GM18505 (cell line): Measurements from ENCODE around the gene DGKI.

Source experiments
- ATAC-seq: cut with Tn5 transposase; IDR thresholded peaks from one replicate; pipeline ENCODE4 v1.9.1; 2021; ENCODE audit not compliant: unreplicated experiment
- POLR2A ChIP-seq: IDR thresholded peaks from 4 replicates; pipeline ENCODE4 v1.6.1; 2011; ENCODE audit warnings: borderline replicate concordance; ENCODE audit not compliant: insufficient read depth, insufficient read length; ENCODE audit errors: extremely low read depth

DGKI gene

DNA sequence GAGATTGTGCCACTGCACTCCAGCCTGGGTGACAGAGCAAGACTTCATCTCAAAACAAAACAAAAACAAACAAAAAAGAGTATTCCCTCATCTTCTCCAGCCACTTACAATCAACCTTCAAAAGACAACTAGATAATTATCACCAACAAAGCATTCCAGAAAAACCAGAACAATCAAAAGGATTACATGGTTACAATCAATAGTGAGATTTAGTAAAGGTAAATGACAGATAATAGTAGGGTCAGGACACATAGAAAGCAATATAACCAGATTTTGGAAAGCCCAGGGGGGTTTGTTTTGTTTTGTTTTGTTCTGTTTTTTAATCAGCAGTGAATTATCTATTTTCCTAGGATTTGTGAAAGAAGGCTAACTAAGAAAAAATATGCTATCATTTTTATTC lies 412.2 kb downstream of the DGKI start:
- ATAC-seq: no peak
- no peak for TF ChIP-seq POLR2A

DNA sequence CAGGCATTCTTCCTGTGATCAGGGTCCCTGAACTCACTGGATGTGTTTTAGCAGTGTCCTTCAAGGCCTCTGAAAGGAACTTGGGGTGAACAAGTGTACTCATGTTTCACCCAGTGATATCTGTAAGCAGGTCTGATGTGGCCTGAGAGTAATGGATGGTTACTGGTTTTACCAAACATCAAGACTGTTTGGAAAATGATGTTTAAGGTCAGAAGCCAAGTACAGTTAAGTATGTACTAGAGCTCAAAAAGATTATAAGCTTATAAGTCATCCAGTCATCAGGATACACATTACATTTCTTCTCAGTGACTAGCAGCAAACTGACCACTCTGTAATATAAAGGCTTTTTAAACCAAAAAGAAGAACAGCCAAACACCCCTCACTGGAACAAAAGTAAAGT lies 423.5 kb downstream of the DGKI start:
- no peak for TF ChIP-seq POLR2A
- no peak for ATAC-seq

DNA sequence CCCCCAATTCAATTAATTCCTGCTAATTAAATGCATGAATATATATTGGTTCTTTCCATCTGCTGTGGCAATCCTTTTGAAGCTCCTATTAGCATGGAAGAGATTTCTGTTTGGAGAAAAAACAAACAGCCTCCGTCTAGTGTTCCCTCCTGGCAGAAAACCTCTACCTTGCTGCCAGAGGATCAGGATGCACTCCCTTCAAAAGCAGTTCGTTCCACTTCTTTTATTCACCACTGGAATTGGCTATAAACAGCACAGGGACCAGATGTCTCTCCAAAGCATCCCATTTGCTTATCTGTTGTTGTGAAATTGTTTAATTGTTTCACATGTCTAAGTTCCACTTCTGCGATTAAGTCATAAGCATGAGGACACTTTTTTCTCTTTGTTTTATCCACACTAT lies 425.4 kb downstream of the DGKI start:
- no peak for TF ChIP-seq POLR2A
- ATAC-seq: no peak

DNA sequence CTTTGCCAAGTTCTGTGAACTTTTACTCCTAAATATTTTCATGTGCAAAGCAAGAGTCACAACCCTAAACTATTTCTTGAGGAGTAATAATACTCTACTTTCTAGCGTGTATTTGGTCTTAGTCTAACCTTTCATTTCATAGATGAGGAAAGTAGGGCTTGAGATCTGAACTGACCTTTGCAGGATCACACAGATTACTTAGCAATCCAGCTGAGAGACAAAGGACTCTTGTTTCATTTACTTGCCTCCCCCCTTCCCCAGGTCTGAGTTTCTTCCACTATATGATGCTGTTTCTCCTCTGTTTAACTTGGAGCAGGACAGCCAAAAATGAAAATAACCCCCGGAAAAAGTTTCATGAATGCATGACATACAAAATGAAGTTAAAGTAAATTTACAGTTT lies 427.9 kb downstream of the DGKI start:
- no peak for ATAC-seq
- no peak for TF ChIP-seq POLR2A

DNA sequence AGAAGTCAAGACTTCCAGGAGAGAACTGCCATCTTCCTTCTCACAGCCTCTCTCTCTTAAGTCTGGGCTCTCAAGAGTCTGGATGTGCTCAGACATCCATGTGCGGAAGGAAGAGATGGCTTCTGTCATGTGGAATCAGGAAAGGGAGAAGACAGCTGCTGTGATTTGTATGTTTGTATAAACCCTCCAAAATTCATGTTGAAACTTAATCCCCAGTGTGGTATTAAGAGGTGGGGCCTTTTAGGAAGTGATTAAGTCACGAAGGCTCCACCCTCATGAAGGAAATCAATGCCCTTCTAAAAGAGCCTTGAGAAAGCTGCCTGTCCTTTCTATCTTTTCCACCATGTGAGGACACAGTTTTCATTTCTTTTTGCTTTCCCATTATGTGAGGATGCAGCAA lies 429.3 kb downstream of the DGKI start:
- ATAC-seq: no peak
- TF ChIP-seq POLR2A: no peak

DNA sequence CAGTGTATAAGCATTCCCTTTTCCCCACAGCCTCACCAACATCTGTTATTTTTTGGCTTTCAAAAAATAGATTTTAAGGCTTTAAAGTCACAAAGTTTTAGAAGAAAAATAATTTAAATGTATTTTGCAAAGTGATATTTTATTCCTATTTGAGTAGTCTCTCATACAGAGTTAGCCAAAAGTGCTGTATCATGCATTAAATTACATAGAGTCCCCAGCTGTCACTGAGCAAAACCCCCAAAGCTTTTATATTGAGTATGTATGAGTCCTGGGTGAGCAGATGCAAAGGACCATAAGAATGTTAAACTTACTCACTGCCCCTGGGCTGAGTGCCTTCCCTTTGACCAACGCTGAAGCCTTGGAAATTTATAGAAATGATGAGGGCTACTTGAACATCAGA lies 432.9 kb downstream of the DGKI start:
- ATAC-seq: no peak
- no peak for TF ChIP-seq POLR2A

DNA sequence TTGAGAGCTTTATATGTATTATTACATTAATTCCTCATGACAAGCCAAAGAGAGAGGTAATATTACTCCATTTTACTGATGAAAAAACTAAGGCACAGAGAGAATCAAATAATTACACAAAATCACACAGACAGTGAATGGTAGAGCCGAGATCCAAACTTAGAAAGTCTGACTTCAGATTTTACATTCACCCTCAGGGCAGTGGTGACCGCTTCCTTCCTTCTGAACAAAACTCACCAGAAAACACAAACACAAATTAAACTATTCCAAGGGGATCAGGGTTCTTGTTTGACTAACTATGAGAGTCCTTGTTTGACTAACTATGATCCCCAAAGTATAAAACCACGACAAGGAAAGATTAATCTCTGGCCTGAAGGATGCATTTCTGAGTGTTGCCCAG lies 435.3 kb downstream of the DGKI start:
- TF ChIP-seq POLR2A: no peak
- no peak for ATAC-seq

DNA sequence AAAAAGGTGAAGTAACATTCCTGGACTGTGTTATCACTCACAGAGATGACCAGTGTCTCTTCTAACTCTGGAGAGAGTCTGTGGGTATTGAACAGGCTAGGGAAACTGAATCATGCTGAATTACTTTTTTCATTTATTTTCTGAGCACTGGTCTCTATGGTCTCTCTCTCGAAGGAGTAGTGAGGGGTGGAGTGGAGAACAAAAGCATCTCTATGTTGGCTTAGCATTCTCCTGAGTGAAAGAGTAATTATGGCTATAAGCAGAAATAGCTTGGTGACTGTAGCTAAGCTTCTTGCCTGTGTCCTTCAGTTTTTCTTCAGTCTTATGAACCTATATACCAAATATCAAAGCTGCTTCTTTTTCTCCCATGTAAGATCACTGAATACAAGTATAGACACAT lies 438.6 kb downstream of the DGKI start:
- no peak for TF ChIP-seq POLR2A
- no peak for ATAC-seq

DNA sequence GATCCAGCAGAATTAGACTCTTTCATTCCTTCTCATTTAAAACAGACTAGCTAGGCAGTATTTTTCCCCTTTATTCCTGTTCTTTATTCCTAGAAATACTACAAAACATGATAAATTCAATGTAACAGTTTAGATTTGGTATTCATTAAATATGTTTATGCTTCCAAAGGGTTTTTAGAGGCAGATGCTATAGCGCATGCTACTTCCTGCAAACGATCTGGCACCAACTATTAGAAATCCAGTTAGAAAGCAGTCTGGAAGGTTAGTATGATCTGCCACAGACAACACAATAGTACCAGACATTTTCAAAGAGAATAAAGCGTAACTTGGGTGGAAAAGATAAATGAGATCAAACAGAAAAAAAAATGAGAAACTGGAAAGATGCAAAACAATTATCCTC lies 439.7 kb downstream of the DGKI start:
- no peak for TF ChIP-seq POLR2A
- no peak for ATAC-seq

DNA sequence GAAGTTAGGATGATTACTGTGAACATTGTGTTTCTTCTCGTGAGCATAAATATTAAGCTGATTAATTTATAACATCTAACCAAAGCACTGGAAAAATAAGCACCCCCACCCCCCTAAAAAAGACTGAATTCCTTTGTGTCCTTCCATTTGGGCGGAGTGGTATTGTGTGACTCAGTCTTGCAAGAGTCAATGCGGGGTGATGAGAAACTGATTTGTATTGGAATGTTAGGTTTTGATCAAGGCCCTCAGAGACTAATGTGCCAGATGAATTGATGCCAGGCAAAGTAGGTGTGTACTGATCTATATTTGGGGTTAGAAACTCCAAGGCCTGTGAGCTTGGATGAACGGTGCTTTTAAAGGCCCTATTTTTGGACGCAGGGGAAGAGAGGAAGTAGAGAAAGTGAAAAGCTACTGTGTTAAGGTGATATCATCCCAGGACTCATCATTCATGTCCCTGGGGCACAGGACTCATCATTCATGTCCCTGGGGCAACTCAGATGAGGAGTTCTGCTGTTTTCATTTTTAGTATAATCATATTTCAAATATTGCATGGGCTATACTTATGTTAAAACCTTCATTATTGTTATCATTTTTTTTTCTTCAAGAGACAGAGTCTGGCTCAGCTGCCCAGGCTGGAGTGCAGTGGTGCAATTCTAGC lies 442.0 kb downstream of the DGKI start:
- TF ChIP-seq POLR2A: no peak
- no peak for ATAC-seq

DNA sequence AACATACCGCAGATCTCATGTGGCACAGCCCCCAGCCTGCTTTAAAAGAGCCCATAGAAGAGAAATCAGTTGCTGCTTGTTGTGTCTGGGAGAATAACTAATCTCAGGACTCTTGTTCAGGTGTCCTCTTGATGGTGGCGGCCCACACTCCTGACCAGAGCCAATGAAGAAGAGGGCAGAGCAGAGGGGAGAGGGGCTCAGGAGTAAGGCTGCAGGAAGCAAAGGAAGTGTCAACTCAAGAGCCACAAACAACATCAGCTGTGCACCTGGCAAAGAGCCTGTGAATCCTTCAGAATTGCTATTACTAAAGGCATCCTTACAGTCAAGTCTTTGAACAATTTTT lies 443.4 kb downstream of the DGKI start:
- TF ChIP-seq POLR2A: no peak

DNA sequence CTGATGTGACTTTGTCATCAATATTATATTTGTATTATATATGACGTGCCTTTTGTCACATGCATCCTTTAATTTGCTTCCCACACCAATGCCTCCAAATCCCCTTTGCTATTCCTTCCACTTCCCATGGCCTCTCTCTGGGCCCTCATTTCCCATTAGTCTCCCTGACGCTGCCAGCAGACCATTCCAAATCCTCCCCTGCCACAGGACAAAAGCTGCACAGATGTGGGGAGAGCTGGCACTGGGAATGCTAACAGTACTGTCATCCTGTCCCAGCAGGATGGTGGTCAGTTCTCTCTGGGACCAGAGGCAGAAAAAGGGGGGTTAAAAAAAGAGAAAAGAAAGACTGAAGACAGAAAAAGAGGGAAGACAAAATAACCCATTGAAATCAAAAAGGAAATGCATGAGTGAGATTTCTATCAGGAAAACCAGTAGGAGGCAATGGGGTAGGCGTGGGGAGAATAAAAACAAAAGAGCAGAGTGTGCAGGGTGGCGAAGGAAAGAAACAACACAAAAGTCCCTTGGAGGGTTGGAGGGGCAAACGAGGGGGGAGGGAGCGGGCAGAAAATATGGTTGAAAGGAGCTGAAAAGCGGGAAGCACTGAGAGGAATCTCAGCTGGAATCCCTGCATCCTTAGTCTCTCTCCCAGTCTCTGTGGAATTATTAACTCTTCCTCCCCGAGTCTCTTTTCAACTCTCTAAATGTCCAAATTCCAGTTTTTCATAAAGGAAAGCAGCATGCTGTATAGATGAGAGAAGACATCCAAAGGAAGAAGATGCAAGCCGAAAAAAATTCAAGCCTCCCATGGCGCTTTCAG lies 444.0 kb downstream of the DGKI start:
- ATAC-seq: no peak
- no peak for TF ChIP-seq POLR2A

More for the DNA sequence above, 443.4 kb downstream of the DGKI start:
- no peak for ATAC-seq

DNA sequence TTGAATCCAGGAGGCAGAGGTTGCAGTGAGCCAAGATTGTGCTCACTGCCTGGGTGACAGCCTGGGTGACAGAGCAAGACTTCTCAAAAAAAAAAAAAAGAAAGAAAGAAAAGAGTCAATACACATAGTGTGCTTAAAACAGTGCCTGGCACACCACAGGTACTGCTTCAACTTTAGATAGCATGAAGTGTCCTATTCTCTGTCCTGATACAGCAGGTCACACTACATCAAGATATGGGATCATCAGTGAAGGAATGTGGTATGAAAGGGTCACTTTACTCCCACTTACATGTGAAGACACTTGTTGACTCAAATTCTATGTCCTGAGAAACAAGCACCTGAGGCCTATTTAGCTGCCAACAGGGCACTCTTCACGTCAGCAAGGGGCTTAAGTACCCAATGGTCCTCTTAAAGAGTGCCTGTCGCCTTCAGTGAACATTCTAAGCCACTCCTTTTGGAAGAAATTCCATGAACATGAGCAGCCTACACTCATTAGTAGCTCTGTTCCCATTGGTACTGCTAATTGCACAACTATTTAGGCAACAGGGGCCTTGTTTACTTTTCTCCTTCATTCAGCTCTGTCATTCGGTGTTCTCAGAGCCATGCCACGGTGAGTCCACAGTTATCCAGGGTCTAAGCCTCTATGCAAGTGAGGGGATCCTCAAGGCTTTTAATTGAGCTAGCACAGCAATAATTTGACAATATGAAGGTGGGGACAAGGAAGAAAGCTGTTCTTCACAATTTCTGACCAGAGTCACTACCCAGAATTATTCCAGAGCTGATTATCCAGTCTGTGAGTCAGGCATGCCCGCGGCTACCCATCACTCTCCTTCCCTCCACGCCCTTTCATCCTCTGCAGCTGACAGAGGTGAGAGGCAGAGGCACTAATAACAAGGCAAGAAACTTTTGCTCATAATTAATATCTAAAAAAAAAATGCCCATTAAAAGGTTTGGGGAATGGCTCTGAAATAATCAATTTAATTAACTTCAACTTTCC lies 446.6 kb downstream of the DGKI start:
- no peak for TF ChIP-seq POLR2A
- ATAC-seq: no peak
